Prostate gland (tissue), 2 donors: Measurements from ENCODE around the gene PLCG2.

Experiments
- POLR2A ChIP-seq: fragments of 450-650 bp; IDR thresholded peaks from one replicate; pipeline ENCODE4 v1.6.1; 2016; ENCODE audit warnings: antibody characterized with exemption, mild to moderate bottlenecking
- POLR2AphosphoS5 ChIP-seq: sonication (generic); formaldehyde crosslinking; IDR thresholded peaks from one replicate; pipeline ENCODE4 v1.6.1; 2017; ENCODE audit warnings: antibody characterized with exemption
- TF ChIP-seq, protein P1 (sequence below), 4 experiments: fragments of 200-600 bp in 2 of 4; fragments of 450-650 bp in 2 of 4; sonication (generic) in 2 of 4; IDR thresholded peaks; 1 replicate in 3 of 4; 2 replicates in 1 of 4; pipeline ENCODE4 v1.5.1; 2016 to 2019; ENCODE audit warnings: antibody characterized with exemption in 4 of 4, mild to moderate bottlenecking in 2 of 4, moderate library complexity in 2 of 4

DNA sequence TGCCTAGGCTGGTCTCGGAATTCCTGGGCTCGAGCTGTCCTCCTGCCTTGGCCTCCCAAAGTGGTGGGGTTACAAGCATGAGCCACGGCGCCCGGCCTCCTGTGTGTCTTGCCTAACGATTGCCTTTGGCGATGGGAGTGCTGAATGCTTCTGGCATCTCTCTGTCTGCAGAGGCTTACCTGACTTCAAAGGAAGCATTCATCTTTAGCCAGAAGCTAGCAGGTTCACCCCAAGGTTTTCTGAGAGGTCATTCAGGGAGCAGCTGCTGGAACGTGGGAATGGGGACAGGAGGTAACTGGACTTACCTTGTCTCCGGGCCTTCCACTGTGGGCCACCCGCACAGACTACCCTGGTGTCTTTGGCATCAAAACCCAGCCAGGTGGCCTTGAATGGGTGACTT lies 54.7 kb downstream of the PLCG2 start:
- TF ChIP-seq POLR2A (no peak), POLR2AphosphoS5 (no peak)
- TF ChIP-seq, protein P1, sequence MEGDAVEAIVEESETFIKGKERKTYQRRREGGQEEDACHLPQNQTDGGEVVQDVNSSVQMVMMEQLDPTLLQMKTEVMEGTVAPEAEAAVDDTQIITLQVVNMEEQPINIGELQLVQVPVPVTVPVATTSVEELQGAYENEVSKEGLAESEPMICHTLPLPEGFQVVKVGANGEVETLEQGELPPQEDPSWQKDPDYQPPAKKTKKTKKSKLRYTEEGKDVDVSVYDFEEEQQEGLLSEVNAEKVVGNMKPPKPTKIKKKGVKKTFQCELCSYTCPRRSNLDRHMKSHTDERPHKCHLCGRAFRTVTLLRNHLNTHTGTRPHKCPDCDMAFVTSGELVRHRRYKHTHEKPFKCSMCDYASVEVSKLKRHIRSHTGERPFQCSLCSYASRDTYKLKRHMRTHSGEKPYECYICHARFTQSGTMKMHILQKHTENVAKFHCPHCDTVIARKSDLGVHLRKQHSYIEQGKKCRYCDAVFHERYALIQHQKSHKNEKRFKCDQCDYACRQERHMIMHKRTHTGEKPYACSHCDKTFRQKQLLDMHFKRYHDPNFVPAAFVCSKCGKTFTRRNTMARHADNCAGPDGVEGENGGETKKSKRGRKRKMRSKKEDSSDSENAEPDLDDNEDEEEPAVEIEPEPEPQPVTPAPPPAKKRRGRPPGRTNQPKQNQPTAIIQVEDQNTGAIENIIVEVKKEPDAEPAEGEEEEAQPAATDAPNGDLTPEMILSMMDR (IDR thresholded peaks at IDR 0.05) = no peak
